HepG2 (cell line): ENCODE results near the gene BICDL2. TPM values are rescaled to one million over a fixed set of nuclear protein-coding genes. Genes with fewer than 3 reads are reported as not detected.

Source experiments
- AHR ChIP-seq: IDR thresholded peaks from 2 replicates; pipeline ENCODE4 v1.6.1; 2018; ENCODE audit warnings: missing genetic modification reagents, missing compliant biosample characterization
- BCLAF1 ChIP-seq: fragments of 450-650 bp; IDR thresholded peaks from 2 replicates; pipeline ENCODE4 v1.6.1; 2017; ENCODE audit warnings: mild to moderate bottlenecking
- ETV5 ChIP-seq: IDR thresholded peaks from 2 replicates; pipeline ENCODE4 v1.6.1; 2018; ENCODE audit warnings: missing biosample characterization, missing genetic modification reagents, inconsistent platforms, borderline replicate concordance
- HOXA3 ChIP-seq: sonication (generic); formaldehyde crosslinking; IDR thresholded peaks from 2 replicates; pipeline ENCODE4 v1.5.0; 2020; ENCODE audit warnings: missing genetic modification reagents
- HOXA9 ChIP-seq: sonication (generic); formaldehyde crosslinking; IDR thresholded peaks from 2 replicates; pipeline ENCODE4 v1.8.1; 2022; ENCODE audit warnings: missing genetic modification reagents, mild to moderate bottlenecking, moderate library complexity, borderline replicate concordance
- KMT2A ChIP-seq: sonication (generic); formaldehyde crosslinking; IDR thresholded peaks from 2 replicates; pipeline ENCODE4 v1.4.0; 2020; ENCODE audit warnings: missing genetic modification reagents
- PTBP1 ChIP-seq: fragments of 200-400 bp; formaldehyde crosslinking; IDR thresholded peaks from 2 replicates; pipeline ENCODE4 v1.6.1; 2018; ENCODE audit warnings: low read length, low read depth; ENCODE audit not compliant: poor library complexity, severe bottlenecking
- SNAPC4 ChIP-seq: sonication (generic); formaldehyde crosslinking; IDR thresholded peaks from 2 replicates; pipeline ENCODE4 v1.4.0; 2020; ENCODE audit warnings: mild to moderate bottlenecking, missing genetic modification reagents
- TFE3 ChIP-seq: IDR thresholded peaks from 2 replicates; pipeline ENCODE4 v1.6.1; 2016
- YEATS4 ChIP-seq: sonication (generic); formaldehyde crosslinking; IDR thresholded peaks from 2 replicates; pipeline ENCODE4 v1.4.0; 2020; ENCODE audit warnings: missing genetic modification reagents, borderline replicate concordance
- ZBTB4 ChIP-seq: sonication (generic); formaldehyde crosslinking; IDR thresholded peaks from 2 replicates; pipeline ENCODE4 v1.4.0; 2020; ENCODE audit warnings: missing genetic modification reagents, mild to moderate bottlenecking, borderline replicate concordance
- ZFY ChIP-seq: sonication (generic); formaldehyde crosslinking; IDR thresholded peaks from 2 replicates; pipeline ENCODE4 v1.4.0; 2020; ENCODE audit warnings: missing genetic modification reagents
- ZNF331 ChIP-seq: sonication (generic); formaldehyde crosslinking; IDR thresholded peaks from 2 replicates; pipeline ENCODE4 v1.4.0; 2020; ENCODE audit warnings: missing genetic modification reagents
- ZNF333 ChIP-seq: sonication (generic); formaldehyde crosslinking; IDR thresholded peaks from 2 replicates; pipeline ENCODE4 v1.4.0; 2020; ENCODE audit warnings: mild to moderate bottlenecking, missing genetic modification reagents, borderline replicate concordance
- ZNF501 ChIP-seq: sonication (generic); formaldehyde crosslinking; IDR thresholded peaks from 2 replicates; pipeline ENCODE4 v1.5.1; 2020; ENCODE audit warnings: mild to moderate bottlenecking, moderate library complexity, missing genetic modification reagents
- polyA plus RNA-seq, 8 experiments: library from polyadenylated mRNA; depleted of rRNA in 3 of 8; stranded (reverse) in 7 of 8; unstranded in 1 of 8; fragments of >200 nt; fragmentation: Illumina TruSeq in 4 of 8; extraction: Trizol in 4 of 8; gene quantifications; 2 replicates each; pipeline versions ENCODE4 v1.2.1 to v1.2.3, GENCODE V29; 2011 to 2016; ENCODE audit warnings: low read depth in 4 of 8, missing spikeins in 1 of 8, mixed read lengths in 1 of 8; ENCODE audit not compliant: insufficient read depth in 1 of 8
- total RNA-seq, 5 experiments: library from RNA; depleted of rRNA; stranded (reverse); fragments of >200 nt; fragmentation: Illumina TruSeq; extraction: Trizol; gene quantifications; 2 replicates each; pipeline ENCODE4 v1.2.3, GENCODE V29; 2016; ENCODE audit warnings: low read depth in 1 of 5

BICDL2 gene
- total and polyA plus RNA-seq, 2 of the 13 experiments (the other 11 are each of a cell fraction or from before 2014, with no cell fraction given), result 0.12 TPM; not detected in 1

GRCh38 chr16:2980227-2981176 is 56.2 kb downstream of the BICDL2 start, which contains the start of gene PKMYT1 (continued):
- no peak for TF ChIP-seq ZBTB4 (CRISPR knock-in tag)
- TF ChIP-seq HOXA3 (CRISPR knock-in tag), result peak; percentile 57
- peak; percentile 45 for TF ChIP-seq ETV5
- TF ChIP-seq BCLAF1, result no peak
- 0 out of 2 replicates have a peak, but pooled peaks have one; percentile 67 for TF ChIP-seq ZNF333 (CRISPR knock-in tag)
- peak; percentile 53; the same call in 1 of the 2 replicates for TF ChIP-seq ZNF501 (CRISPR knock-in tag)
- peak; percentile 95 for TF ChIP-seq ZFY (CRISPR knock-in tag)
- TF ChIP-seq KMT2A (CRISPR knock-in tag), result peak; percentile 6; the same call in 1 of the 2 replicates
- TF ChIP-seq AHR (CRISPR knock-in tag), result no peak
- TF ChIP-seq YEATS4 (CRISPR knock-in tag), result peak; percentile 82
- no peak for TF ChIP-seq SNAPC4 (CRISPR knock-in tag)
- TF ChIP-seq TFE3 (CRISPR knock-in tag), result no peak
- no peak for TF ChIP-seq HOXA9 (CRISPR knock-in tag)
- no peak for TF ChIP-seq ZNF331 (CRISPR knock-in tag)
- peak; percentile 87 for TF ChIP-seq PTBP1
